IPS-11a (cell line): ENCODE data around the gene NPIPB6.

Experiments
- H3K4me3 ChIP-seq: one replicate; pipeline ENCODE4 v1.5.1; 2013; ENCODE audit warnings: low read depth, low read length, control low read depth

Gene NPIPB6

GRCh38 chr16:28324235-28324886 is 38.9 kb downstream of the NPIPB6 start:
- no peak overlapping the region for H3K4me3 ChIP-seq

GRCh38 chr16:28321700-28322411 is 41.5 kb downstream of the NPIPB6 start:
- no peak overlapping the region for H3K4me3 ChIP-seq

- no peak overlapping the region for H3K4me3 ChIP-seq
Observed at GRCh38 chr16:28320741-28321140, 42.6 kb downstream of the NPIPB6 start.

- no peak overlapping the region for H3K4me3 ChIP-seq
Observed at GRCh38 chr16:28320023-28320561, 43.2 kb downstream of the NPIPB6 start.

- H3K4me3 ChIP-seq, result no peak overlapping the region
Observed at GRCh38 chr16:28319476-28320022, 43.8 kb downstream of the NPIPB6 start.

- no peak overlapping the region for H3K4me3 ChIP-seq
Observed at GRCh38 chr16:28318042-28318744, 45.1 kb downstream of the NPIPB6 start.

- H3K4me3 ChIP-seq, result no peak overlapping the region
Observed at GRCh38 chr16:28317040-28317880, 46.0 kb downstream of the NPIPB6 start.

- H3K4me3 ChIP-seq, result no peak overlapping the region
Observed at GRCh38 chr16:28316054-28316453, 47.3 kb downstream of the NPIPB6 start.

GRCh38 chr16:28313587-28313986 is 49.7 kb downstream of the NPIPB6 start:
- no peak overlapping the region for H3K4me3 ChIP-seq

- H3K4me3 ChIP-seq, result no peak overlapping the region
Observed at GRCh38 chr16:28312327-28312726, 51.0 kb downstream of the NPIPB6 start.

GRCh38 chr16:28311913-28312312 is 51.4 kb downstream of the NPIPB6 start:
- no peak overlapping the region for H3K4me3 ChIP-seq

GRCh38 chr16:28311413-28311812 is 51.9 kb downstream of the NPIPB6 start:
- H3K4me3 ChIP-seq, result no peak overlapping the region

GRCh38 chr16:28310796-28311195 is 52.5 kb downstream of the NPIPB6 start:
- no peak overlapping the region for H3K4me3 ChIP-seq

- H3K4me3 ChIP-seq, result no peak overlapping the region
Observed at GRCh38 chr16:28309811-28310311, 53.4 kb downstream of the NPIPB6 start.

GRCh38 chr16:28308794-28309584 is 54.3 kb downstream of the NPIPB6 start:
- H3K4me3 ChIP-seq, result no peak overlapping the region

GRCh38 chr16:28307936-28308335 is 55.4 kb downstream of the NPIPB6 start:
- H3K4me3 ChIP-seq, result no peak overlapping the region

GRCh38 chr16:28304214-28304613 is 59.1 kb downstream of the NPIPB6 start:
- no peak overlapping the region for H3K4me3 ChIP-seq

- no peak overlapping the region for H3K4me3 ChIP-seq
Observed at GRCh38 chr16:28303132-28303531, 60.2 kb downstream of the NPIPB6 start.

GRCh38 chr16:28301620-28302019 is 61.7 kb downstream of the NPIPB6 start:
- no peak overlapping the region for H3K4me3 ChIP-seq

GRCh38 chr16:28301154-28301553 is 62.2 kb downstream of the NPIPB6 start:
- H3K4me3 ChIP-seq, result no peak overlapping the region
